CD4-positive, alpha-beta T cell (primary cell): ENCODE measurements around the gene DOCK2. TPM values are rescaled to one million over a fixed set of nuclear protein-coding genes. Genes with fewer than 3 reads are reported as not detected.

Experiments used
- ATAC-seq: fragments of 200-7000 bp; cut with Tn5 transposase; one replicate; pipeline ENCODE4 v1.10.0; 2022; ENCODE audit warnings: mild to moderate bottlenecking; ENCODE audit not compliant: poor library complexity
- CTCF ChIA-PET: fragments of 350-600 bp; sonication (Branson Sonifier 250); formaldehyde crosslinking; loops from one replicate; lab custom pipeline; 2021; ENCODE audit warnings: antibody characterized with exemption, inconsistent platforms; lab: Charles Lee
- POLR2A ChIA-PET: fragments of 350-600 bp; sonication (Branson Sonifier 250); formaldehyde crosslinking; loops from one replicate; lab custom pipeline; 2021; ENCODE audit warnings: antibody characterized with exemption, inconsistent platforms; lab: Charles Lee
- DNase-seq, 14 experiments: peaks; one replicate each; pipeline ENCODE4 v3.0.0-alpha.2; 2013 to 2020; ENCODE audit warnings: mixed read lengths in 2 of 14
- H3K27ac ChIP-seq, 2 donors: one replicate each; pipeline versions ENCODE4 v1.5.1 to v1.7.0; 2013; ENCODE audit warnings: low read length in 2 of 2, low read depth in 1 of 2, mild to moderate bottlenecking in 1 of 2
- H3K27me3 ChIP-seq, 2 experiments: 1 replicate in 1 of 2; 2 replicates in 1 of 2; pipeline versions ENCODE4 v1.6.1 to v1.7.0; 2013; ENCODE audit warnings: low read length in 2 of 2, control low read depth in 1 of 2, mild to moderate bottlenecking in 1 of 2, moderate library complexity in 1 of 2; ENCODE audit not compliant: insufficient read depth in 2 of 2, control insufficient read depth in 1 of 2
- H3K36me3 ChIP-seq: one replicate; pipeline ENCODE4 v1.6.1; 2013; ENCODE audit warnings: low read length, control low read depth; ENCODE audit not compliant: insufficient read depth
- H3K4me1 ChIP-seq: one replicate; pipeline ENCODE4 v1.6.1; 2013; ENCODE audit warnings: low read length, control low read depth; ENCODE audit not compliant: insufficient read depth
- H3K4me3 ChIP-seq: one replicate; pipeline ENCODE4 v1.5.1; 2013; ENCODE audit warnings: mild to moderate bottlenecking, low read length, moderate library complexity
- H3K9me3 ChIP-seq, 2 experiments: 1 replicate in 1 of 2; 2 replicates in 1 of 2; pipeline versions ENCODE4 v1.6.1 to v1.7.0; 2013; ENCODE audit warnings: low read length in 2 of 2, mild to moderate bottlenecking in 2 of 2, control low read depth in 1 of 2, moderate library complexity in 1 of 2; ENCODE audit not compliant: control insufficient read depth in 1 of 2, insufficient read depth in 1 of 2
- H3K27ac Mint-ChIP-seq: one replicate; pipeline ENCODE4 v1.8.0; 2020; ENCODE audit warnings: mixed read lengths
- H3K27me3 Mint-ChIP-seq: one replicate; pipeline ENCODE4 v1.8.0; 2021; ENCODE audit warnings: mixed read lengths
- H3K36me3 Mint-ChIP-seq: one replicate; pipeline ENCODE4 v1.8.0; 2021; ENCODE audit warnings: low read depth, mixed read lengths
- H3K4me1 Mint-ChIP-seq: one replicate; pipeline ENCODE4 v1.8.0; 2021; ENCODE audit warnings: low read depth, mixed read lengths
- H3K4me3 Mint-ChIP-seq: one replicate; pipeline ENCODE4 v1.8.0; 2020; ENCODE audit warnings: mild to moderate bottlenecking, mixed read lengths
- H3K9me3 Mint-ChIP-seq: one replicate; pipeline ENCODE4 v1.8.0; 2020; ENCODE audit warnings: mixed read lengths
- intact Hi-C, 2 experiments: fragments of 100-400 bp; cut with DNase I in 1 of 2; cut with micrococcal nuclease in 1 of 2; formaldehyde crosslinking; loops; one replicate each; pipeline versions ENCODE4 v1.15.1 to v1.9.0; 2023 to 2025; cut with DNase I, micrococcal nuclease
- total RNA-seq, 174 experiments: library from RNA in 2 of 174; stranded (reverse) in 2 of 174; gene quantifications; one replicate each; pipeline ENCODE4 v1.2.3 and lab custom pipeline; 2021 to 2026
- TF ChIP-seq, protein P1 (sequence below): fragments of 200-600 bp; IDR thresholded peaks from one replicate; pipeline ENCODE4 v1.8.0; 2022; ENCODE audit warnings: antibody characterized with exemption, mild to moderate bottlenecking

The DOCK2 gene
- total RNA-seq, 2 experiments from 2014 or later = 220 to 229 TPM

GRCh38 chr5:169811680-169812079 is 174.6 kb downstream of the DOCK2 start:
- no peaks in the 10 kb centered on the region for H3K4me1 ChIP-seq
- ChIA-PET POLR2A (no interaction called here), CTCF (no interaction called here)
- H3K9me3 ChIP-seq = no peaks in the 10 kb centered on the region
- no peak overlapping the region for H3K27ac ChIP-seq
- Mint-ChIP-seq H3K27ac (no peak overlapping the region), H3K27me3 (no peaks in the 10 kb centered on the region), H3K36me3 (peaks cover 92% of the 10 kb centered on the region), H3K4me3 (no peak overlapping the region), H3K4me1 (peaks cover 5% of the 10 kb centered on the region), H3K9me3 (no peaks in the 10 kb centered on the region)
- H3K4me3 ChIP-seq = no peak overlapping the region
- ATAC-seq = no peak
- intact Hi-C loops = no loop called here
- peaks cover 75% of the 10 kb centered on the region for H3K36me3 ChIP-seq
- H3K27me3 ChIP-seq = no peaks in the 10 kb centered on the region
- DNase-seq = no peak
- TF ChIP-seq, protein P1, sequence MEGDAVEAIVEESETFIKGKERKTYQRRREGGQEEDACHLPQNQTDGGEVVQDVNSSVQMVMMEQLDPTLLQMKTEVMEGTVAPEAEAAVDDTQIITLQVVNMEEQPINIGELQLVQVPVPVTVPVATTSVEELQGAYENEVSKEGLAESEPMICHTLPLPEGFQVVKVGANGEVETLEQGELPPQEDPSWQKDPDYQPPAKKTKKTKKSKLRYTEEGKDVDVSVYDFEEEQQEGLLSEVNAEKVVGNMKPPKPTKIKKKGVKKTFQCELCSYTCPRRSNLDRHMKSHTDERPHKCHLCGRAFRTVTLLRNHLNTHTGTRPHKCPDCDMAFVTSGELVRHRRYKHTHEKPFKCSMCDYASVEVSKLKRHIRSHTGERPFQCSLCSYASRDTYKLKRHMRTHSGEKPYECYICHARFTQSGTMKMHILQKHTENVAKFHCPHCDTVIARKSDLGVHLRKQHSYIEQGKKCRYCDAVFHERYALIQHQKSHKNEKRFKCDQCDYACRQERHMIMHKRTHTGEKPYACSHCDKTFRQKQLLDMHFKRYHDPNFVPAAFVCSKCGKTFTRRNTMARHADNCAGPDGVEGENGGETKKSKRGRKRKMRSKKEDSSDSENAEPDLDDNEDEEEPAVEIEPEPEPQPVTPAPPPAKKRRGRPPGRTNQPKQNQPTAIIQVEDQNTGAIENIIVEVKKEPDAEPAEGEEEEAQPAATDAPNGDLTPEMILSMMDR = no peak

DNA sequence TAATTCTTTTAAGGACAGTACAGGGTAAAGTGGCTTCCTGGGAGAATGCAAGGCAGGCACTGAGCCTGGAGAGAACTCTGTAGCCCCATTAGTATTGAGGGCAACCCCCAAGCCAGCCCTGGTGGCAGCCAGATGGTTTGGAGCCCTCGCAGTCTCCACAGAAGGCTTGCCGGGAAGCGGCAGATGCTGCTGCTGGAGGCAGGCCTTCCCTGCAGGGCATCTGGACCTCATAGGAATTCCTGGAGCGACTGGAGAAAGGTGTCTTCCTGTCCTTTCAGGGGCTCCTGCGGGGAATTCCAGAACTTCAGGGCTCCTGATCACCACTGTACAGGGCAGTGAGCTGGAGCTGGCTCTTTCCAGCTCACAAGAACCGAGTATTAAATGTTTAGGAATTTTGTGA is 175.7 kb downstream of the DOCK2 start:
- Histone ChIP-seq H3K4me1 (no peaks in the 10 kb centered on the region), H3K9me3 (no peaks in the 10 kb centered on the region), H3K27me3 (no peaks in the 10 kb centered on the region), H3K36me3 (peaks cover 80% of the 10 kb centered on the region), H3K27ac (no peak overlapping the region), H3K4me3 (no peak overlapping the region)
- Mint-ChIP-seq H3K4me3 (no peak overlapping the region), H3K9me3 (no peaks in the 10 kb centered on the region), H3K27me3 (no peaks in the 10 kb centered on the region), H3K27ac (no peak overlapping the region), H3K4me1 (peaks cover 5% of the 10 kb centered on the region), H3K36me3 (peaks cover 94% of the 10 kb centered on the region)
- ChIA-PET CTCF (no interaction called here), POLR2A (no interaction called here)
- TF ChIP-seq, protein P1 = no peak
- DNase-seq (no peak), ATAC-seq (no peak)
- intact Hi-C loops = no loop called here

DNA sequence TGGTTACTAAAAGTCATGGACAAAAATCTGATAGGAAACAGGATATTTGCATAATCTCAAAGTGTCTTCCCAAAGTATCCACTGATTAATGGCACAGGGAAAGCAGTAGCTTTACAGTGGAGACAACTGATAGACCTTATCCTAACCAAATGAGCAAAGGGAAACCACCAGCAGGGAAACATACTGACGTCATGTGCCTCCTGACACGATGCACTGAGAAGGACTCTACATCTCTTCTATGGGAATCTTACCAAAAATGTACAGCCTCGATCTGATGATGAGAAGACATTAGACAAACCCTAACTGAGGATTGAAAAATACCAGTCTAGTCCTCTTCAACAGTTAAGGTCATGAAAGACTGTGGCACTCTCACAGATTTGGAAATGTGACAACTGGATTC is 177.0 kb downstream of the DOCK2 start:
- H3K36me3 ChIP-seq = peaks cover 91% of the 10 kb centered on the region
- Mint-ChIP-seq H3K36me3 (peaks cover 95% of the 10 kb centered on the region), H3K4me3 (no peak overlapping the region), H3K4me1 (peaks cover 5% of the 10 kb centered on the region), H3K9me3 (no peaks in the 10 kb centered on the region), H3K27ac (no peak overlapping the region), H3K27me3 (no peaks in the 10 kb centered on the region)
- no peaks in the 10 kb centered on the region for H3K27me3 ChIP-seq
- ChIA-PET POLR2A (no interaction called here), CTCF (no interaction called here)
- no peak overlapping the region for H3K27ac ChIP-seq
- H3K9me3 ChIP-seq = no peaks in the 10 kb centered on the region
- no peaks in the 10 kb centered on the region for H3K4me1 ChIP-seq
- intact Hi-C loops = no loop called here
- no peak for ATAC-seq
- H3K4me3 ChIP-seq = no peak overlapping the region
- DNase-seq = no peak
- TF ChIP-seq, protein P1 = no peak
